GM08714 (cell line): ENCODE data around the gene IDUA.

ENCODE experiments used
- H3K4me3 ChIP-seq: fragments of 200-500 bp; sonication (Bioruptor generic); 2 replicates; pipeline ENCODE4 v1.5.1; 2014; ENCODE audit warnings: mild to moderate bottlenecking, low read length, inconsistent platforms
- ZNF274 ChIP-seq: IDR thresholded peaks from 2 replicates; pipeline ENCODE4 v1.6.1; 2012; ENCODE audit warnings: mild to moderate bottlenecking, low read depth, low read length

IDUA gene

DNA sequence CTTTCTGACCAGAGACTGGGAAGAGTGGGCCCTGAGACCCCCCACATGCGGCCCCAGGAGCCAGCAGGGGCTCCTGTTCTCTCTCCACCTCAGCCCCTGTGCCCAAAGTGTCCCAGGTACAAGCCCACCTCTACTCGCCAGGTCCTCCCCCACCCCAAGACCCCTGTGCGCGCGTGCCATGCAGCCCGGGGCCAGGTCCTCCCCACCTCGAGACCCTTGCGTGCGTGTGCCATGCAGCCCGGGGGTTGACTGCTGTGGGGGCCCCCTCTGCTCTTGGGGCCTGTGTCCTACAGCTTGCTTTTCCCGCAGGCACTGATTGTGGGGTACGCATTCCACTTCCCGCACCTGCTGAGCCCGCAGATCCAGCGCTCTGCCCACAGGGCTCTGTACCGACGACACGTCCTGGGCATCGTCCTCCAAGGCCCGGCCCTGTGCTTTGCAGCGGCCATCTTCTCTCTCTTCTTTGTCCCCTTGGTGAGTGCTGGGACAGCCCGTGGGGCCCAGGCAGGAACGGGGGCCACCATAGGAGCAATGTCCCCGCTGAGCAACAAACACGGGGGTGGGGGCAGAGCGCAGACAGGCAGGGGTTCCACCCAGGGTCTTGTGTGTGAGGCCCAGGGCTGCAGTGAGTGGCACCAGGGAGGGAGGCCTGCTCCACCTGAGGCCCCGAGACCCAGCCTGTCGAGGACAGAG lies 33.8 kb upstream of the IDUA start:
- H3K4me3 ChIP-seq, result no peak overlapping the region
- no peak for TF ChIP-seq ZNF274

DNA sequence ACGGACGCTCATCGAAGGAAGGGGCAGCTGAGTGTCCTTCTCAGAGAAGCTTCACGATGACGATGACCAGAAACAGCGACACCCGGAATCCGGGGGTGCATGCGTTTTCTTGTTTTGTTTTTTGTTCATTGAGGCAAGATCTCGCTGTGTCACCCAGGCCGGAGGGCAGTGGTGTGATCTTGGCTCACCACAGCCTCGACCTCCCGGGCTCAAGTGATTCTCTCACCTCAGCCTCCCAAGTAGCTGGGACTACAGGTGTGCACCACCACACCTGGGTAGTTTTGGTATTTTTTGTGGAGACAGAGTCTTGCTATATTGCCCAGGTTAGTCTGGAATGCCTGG lies 33.3 kb upstream of the IDUA start:
- H3K4me3 ChIP-seq, result no peak overlapping the region
- TF ChIP-seq ZNF274, result no peak

DNA sequence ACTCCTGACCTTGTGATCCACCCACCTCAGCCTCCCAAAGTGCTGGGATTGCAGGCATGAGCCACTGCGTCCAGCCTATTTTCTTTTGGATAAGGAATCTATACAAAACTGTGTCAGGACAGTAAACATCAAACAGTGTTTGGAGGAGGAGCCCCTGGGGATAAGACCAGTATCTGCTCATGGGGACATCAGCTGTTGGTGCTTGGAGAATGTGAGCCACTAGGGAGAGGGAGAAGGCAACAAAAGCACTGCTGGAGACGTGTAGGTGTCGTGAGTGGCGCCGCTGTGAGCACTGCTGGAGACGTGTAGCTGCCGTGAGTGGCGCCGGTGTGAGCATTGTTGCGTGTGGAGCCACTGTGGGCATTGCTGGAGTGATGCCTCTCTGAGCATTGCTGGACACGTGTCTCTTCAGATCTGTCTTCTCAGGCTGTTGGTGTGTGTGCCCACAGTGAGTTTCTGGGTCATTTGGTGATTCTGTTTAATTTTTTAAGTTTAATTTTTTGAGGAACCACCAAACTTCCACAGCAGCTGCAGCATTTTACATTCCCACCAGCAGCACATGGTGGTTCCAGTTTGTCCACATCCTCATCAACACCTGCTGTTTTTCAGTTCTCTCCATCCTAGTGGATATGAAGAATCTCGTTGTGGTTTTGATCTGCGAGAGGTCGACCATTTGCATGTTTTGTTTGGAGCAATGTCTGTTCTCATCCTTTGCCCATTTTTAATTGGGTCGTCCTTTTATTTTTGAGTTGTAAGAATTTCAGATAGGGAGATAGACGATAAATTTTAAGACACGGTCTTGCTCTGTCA lies 32.4 kb upstream of the IDUA start:
- TF ChIP-seq ZNF274, result no peak
- H3K4me3 ChIP-seq, result no peak overlapping the region

DNA sequence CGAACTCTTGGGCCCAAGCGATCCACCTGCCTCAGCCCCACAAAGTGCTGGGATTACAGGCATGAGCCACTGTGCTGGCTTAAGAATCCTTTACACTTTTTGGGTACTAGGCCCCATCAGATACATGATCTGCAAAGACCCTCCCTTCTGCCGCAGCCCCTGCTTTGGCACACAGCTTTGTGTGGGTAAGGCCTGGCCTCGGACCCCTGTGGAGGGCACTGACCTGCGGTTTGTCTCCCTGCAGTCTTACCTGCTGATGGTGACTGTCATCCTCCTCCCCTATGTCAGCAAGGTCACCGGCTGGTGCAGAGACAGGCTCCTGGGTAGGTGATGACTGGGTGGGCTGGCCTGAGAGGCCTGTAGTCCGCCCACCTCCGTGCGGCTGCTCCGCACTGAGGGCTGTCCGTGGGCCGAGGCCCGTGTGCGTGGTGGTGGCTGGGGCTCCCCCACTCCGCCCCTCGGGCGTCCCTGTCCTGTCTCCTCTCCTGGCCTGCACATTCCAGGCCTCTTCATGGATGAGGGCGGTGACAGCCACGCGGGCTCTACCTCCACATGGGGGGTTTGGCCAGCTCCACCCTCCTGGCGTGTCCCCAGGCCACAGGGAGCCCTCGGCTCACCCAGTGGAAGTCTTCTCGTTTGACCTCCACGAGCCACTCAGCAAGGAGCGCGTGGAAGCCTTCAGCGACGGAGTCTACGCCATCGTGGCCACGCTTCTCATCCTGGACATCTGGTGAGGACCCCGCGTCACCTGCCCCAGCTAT lies 31.5 kb upstream of the IDUA start:
- no peak overlapping the region for H3K4me3 ChIP-seq
- TF ChIP-seq ZNF274, result no peak

DNA sequence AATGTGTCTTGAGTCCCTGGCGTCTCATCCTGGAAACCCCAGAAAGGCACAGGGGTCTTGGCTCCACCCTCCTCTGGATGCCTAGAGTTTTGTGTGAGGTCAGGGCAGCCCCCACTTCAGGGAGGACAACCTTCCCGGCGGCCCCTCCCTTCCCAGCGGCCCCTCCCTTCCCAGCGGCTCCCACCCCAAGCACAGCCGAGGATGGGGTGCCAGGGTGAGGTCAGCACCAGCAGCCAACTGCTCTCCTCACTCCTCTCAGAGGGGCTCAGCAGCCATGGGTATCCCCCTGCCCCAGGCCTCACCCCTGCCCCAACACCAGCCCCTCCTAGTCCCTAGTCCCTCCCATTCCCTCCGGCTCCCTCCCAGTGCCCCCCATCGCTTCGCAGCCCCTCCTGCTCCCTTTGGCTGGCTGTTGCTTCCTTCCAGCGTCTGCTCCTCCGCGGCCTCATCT lies 30.9 kb upstream of the IDUA start:
- no peak for TF ChIP-seq ZNF274
- no peak overlapping the region for H3K4me3 ChIP-seq

DNA sequence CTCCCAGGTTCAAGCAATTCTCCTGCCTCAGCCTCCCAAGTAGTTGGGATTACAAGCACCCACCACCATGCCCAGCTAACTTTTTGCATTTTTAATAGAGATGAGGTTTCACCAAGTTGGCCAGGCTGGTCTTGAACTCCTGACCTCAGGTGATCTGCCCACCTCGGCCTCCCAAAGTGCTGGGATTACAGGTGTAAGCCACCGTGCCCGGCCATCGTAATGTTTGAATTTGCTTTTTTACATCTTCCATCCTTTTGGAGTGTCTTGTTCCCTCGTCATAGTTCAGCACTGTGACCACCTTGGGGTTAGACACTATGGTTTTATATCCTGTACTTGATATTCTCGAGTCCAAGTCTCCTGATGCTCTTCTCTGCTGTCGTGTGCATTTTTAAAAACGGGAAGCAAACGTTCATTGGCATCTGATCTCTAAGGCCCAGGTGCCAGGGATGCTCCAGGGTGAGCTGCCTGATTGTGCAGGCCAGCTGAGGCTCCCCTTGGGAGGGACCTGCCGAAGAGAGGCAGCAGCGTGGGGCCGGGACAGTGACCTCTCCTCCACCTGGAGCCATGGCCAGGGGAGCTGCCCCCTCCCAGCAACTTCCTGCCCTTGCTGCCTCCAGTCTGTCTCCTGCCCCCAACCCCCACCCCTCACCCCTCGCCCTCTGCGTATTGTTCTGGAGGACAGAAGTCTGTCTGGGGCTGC lies 30.2 kb upstream of the IDUA start:
- TF ChIP-seq ZNF274, result no peak
- no peak overlapping the region for H3K4me3 ChIP-seq

DNA sequence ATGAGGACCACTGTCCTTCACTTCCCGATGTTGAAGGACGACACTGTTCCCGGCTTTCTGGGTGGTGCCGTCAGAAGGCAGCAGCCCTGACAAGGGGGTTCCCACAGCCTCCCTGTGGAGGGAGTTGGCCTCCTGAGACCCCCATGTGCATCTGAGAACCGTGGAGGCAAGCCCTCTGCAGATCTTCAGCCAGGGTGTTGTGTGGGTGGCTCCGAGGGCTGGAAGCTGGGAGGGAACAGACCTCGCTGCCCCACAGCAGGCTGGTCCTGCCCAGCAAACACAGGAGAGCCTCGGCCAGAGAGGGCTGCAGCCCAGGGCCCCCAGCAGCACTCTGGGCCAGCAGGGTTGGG lies 29.6 kb upstream of the IDUA start:
- TF ChIP-seq ZNF274, result no peak
- H3K4me3 ChIP-seq, result no peak overlapping the region

DNA sequence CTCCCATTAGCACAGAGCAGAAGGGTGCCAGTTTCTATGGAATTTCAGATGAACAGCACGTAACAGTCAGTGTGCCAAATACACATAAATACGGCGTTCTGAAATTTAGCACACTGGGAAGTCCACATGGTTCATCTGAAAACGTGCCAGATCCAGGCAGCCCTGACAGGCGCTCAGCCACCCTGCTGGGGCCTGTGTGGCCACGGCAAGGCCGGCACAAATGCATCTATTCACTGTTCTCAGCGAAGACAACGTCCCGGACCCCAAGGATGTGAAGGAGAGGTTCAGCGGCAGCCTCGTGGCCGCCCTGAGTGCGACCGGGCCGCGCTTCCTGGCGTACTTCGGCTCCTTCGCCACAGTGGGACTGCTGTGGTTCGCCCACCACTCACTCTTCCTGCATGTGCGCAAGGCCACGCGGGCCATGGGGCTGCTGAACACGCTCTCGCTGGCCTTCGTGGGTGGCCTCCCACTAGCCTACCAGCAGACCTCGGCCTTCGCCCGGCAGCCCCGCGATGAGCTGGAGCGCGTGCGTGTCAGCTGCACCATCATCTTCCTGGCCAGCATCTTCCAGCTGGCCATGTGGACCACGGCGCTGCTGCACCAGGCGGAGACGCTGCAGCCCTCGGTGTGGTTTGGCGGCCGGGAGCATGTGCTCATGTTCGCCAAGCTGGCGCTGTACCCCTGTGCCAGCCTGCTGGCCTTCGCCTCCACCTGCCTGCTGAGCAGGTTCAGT lies 29.1 kb upstream of the IDUA start:
- no peak overlapping the region for H3K4me3 ChIP-seq
- TF ChIP-seq ZNF274, result no peak

DNA sequence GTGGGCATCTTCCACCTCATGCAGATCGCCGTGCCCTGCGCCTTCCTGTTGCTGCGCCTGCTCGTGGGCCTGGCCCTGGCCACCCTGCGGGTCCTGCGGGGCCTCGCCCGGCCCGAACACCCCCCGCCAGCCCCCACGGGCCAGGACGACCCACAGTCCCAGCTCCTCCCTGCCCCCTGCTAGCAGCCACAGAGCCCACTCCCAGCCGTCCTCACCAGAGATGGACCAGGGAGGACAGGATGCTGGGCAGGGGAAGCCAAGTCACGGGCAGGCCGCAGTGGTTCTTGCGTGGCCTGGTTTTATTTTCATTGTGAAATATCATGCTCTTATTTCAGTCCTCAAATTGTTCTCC lies 28.6 kb upstream of the IDUA start:
- no peak for TF ChIP-seq ZNF274
- H3K4me3 ChIP-seq, result no peak overlapping the region

DNA sequence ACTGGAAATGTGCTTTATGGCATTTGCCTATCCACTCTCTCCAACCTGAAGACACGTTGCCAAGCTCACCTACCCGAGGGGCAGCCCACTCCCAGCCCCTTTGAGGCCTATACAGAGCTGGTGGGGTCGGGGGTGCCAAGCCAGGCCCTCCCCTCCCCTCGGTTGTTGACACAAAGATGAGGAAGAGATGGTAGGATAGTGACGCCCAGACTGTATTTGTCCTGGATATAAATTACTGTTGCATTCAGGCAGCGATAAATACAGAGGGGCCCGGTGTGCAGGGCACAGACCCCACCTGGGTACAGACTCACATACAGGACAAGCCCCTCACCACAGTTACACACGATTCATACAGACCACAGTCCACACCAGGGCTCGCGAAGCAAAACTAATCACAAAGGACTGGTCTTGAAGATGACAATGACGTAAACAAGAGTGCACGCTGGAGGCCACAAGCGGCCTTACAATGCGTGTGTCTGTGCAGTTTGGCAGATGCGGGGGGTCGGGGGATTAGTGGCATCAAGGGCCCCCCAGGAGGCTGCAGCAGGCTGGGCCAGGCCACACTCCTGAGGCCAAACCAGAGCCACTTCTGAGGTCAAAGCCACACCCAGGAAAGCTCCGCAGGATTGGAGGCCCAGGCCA lies 28.0 kb upstream of the IDUA start:
- no peak overlapping the region for H3K4me3 ChIP-seq
- no peak for TF ChIP-seq ZNF274

DNA sequence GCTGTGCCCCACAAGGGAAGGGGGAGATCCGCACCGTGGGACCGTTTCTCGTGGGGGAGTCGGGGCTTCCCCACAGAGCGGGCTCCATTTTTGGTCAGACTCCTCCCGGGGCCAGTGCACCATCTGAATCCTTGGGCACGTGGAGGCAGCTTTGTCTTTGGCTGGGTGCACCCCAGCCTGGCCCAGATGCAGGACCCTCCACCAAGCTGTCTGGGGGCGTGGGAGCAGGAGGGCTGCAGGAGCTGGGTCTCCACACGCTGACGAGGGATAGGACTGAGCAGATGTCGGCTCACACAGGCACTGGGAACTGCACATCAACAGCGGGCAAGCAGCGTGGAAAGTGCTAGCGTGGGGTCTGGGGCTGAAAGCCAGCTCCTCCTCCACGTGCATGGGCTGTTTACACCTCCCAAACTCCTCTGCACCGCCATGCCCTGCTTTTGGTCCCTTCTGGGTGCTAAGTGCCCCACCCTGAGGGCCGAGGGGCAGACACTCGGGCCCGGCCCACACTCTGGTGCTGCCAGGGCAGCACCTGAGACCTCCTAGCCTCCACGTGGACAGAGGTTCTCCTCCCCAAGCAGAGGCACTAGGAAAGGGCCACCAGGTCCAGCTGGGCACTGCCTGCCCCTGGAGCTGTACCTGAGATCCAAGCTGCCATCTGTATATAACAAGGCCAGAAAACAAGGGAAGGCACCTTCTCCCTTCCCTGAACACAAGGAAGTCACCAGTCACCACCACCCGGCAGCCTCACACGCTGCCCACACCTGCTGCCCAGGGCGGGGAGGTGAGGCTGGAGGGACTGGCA lies 27.3 kb upstream of the IDUA start:
- no peak for TF ChIP-seq ZNF274
- H3K4me3 ChIP-seq, result no peak overlapping the region

DNA sequence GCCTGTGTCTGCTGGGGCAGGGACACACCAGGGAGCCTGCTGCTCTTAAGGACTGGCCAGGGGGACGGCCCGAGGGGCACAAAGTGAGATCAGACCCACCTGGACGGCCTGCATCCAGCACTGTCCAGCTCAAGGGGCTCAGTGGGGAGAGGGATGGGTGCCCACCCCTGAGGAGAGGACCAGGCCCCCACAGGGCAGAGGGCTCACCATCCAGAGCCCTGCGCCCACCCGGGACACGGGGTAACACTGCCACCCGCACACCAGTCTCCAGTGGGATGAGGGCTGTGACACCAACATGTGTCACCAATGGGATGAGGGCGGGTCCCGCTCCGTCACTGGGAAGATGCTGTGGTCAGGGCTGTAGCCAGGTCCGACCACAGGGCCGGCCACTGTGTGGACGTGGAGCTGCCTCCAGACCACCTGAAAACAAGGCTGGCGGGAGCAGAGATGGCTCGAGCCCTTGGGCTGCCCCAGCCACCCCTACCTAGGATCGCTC lies 26.7 kb upstream of the IDUA start:
- TF ChIP-seq ZNF274, result no peak
- H3K4me3 ChIP-seq, result no peak overlapping the region
